HK-2 (cell line): ENCODE data around the gene DAB1.

Experiments
- DNase-seq: peaks from one replicate; pipeline ENCODE4 v3.0.0-alpha.2; 2018; ENCODE audit not compliant: unreplicated experiment

The DAB1 gene

GRCh38 chr1:57411262-57411661, 12.6 kb downstream of the DAB1 start:
- peak; percentile 27 for DNase-seq

GRCh38 chr1:57410508-57410907, 13.4 kb downstream of the DAB1 start:
- no peak for DNase-seq

- no peak for DNase-seq
These were observed 15.9 kb downstream of the DAB1 start for GRCh38 chr1:57407928-57408327.

- DNase-seq: no peak
These were observed 17.4 kb downstream of the DAB1 start for GRCh38 chr1:57406428-57406970.

DNA sequence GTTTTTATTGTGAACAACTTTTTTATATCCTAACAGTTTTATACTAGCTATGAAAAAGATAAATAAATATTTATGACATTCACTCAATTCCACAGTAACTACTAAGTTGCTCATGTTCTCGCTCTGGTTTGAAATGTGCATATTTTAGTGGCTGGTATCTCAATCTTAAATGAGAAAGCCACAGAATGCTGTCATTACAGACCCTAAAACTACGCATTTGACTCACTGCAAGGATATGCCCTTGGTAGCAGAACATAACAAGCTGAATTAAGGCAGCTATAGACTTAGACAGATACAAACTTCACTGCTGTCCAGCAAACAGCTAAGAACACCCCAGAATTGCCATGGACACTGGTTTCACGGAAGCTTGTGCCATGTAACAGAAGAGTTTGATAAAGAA, 19.0 kb downstream of the DAB1 start:
- DNase-seq: no peak

GRCh38 chr1:57403201-57403600, 20.7 kb downstream of the DAB1 start:
- DNase-seq: no peak

DNA sequence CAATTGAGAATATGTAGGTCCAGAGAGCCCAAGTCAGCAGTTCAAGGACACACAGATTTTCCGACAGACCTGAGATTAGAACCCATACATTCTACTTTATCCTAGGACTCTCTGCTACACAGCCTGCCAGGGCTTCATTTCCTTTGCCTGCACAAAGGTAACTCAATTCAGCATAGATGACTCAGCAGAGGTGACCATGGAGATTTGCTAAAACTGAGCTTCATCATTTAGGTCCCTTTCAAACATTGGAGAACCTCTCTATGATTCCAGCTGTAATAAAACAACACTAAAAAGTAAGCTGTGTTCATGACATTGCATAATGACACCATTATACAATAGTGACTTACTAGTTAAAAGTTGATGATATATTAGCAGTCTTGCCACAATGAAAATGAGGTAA, 22.2 kb downstream of the DAB1 start:
- no peak for DNase-seq

DNA sequence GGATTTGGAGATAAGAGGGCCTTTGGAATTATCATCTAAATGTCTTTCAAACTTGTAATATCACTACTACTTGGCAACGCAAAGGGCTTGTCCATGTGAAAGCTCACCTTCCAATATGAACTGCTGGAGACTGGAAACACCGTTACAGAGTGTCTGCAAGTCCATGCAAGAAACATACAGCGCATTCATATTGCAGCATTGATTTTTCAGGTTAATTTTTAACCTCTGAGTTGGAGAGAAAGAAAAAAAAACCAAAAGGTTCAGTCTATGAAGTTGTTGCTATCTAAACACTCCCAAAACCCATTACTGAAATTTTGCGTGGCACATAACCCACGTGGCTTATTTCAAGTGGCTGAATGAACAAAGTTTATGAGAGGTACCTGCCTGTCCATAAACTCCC, 23.8 kb downstream of the DAB1 start:
- no peak for DNase-seq

DNA sequence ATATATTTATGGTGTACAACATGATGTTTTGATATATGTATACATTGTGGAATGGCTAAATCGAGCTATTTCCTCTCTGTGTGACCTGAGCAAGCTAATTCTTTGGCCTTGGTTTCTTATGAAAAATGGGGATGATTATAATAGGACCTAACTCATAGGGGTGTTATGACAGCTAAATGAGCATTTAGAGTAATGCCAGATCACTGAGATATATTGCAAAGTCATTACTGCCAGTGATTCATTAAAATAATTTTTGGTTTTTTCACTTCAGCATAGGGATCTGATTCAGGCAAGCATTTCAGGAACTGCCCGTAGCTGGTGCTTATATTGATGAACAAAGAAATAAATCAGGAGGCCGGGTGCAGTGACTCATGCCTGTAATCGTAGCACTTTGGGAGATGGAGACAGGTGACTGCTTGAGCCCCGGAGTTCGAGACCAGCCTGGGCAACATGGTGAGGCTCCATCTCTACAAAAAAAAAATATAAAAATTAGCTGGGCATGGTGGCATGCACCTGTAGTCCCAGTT, 30.7 kb downstream of the DAB1 start:
- DNase-seq: no peak

DNA sequence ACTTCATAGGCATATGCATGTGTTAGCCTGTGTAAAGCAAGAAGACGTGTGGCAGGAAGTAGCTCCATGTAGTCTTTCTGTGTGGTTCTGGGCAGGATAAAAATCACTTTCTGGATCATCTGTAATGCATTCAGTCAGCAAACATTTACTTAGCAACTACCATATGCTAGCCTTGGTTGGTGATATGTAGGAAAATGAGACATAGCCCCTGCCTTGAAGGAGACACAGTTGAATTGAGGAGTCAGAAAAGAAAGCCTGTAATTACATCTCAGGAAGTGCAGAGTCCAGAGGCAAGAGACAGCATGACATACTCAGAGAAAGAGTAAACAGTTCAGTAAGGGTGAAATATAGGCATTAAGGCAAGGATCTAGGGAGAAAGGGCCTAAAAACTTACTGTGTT, 38.5 kb downstream of the DAB1 start:
- DNase-seq: no peak

- DNase-seq: no peak
These were observed 39.0 kb downstream of the DAB1 start for GRCh38 chr1:57384901-57385300.

- no peak for DNase-seq
These were observed 39.6 kb downstream of the DAB1 start for GRCh38 chr1:57384284-57384683.

- no peak for DNase-seq
These were observed 42.0 kb downstream of the DAB1 start for GRCh38 chr1:57381871-57382270.

DNA sequence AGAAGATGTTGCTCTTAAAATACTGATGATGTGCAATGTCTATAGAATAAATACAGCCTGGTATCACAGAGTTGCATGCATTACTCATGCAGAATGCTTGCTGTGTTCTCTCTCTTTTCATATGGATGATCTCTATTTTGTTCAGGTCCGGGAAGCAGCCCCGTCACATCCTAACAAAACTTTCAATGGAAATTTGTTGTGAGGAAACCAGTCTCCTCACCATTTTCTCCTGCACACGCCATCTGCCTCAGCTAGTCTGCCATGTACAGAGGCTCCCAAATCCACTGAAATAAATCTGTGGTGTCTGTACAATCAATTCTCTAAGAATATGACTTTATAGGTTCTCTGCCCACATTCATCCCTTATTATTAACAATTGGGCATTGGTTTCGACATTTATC, 42.4 kb downstream of the DAB1 start:
- no peak for DNase-seq

DNA sequence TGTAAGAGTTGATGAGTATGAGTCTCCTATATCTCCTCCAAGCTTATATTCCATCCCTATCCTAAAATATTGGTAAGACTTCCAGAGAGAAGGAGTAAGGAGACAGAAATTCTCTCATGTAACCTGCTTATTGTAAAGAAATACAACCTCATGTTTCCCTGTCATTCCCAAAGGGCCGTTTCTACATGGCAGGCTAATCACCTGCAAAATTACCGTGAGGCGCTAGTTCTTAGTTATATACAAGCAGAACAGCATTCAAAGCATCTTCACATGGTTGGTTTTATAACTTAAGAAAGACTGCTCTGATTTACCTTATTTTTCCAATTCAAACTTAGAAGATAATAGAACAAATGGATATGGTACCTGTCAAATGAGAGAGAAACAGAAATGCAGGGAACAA, 42.9 kb downstream of the DAB1 start:
- no peak for DNase-seq

GRCh38 chr1:57378534-57378933, 45.3 kb downstream of the DAB1 start:
- DNase-seq: no peak

GRCh38 chr1:57377339-57378139, 46.3 kb downstream of the DAB1 start:
- no peak for DNase-seq

- DNase-seq: no peak
These were observed 47.8 kb downstream of the DAB1 start for GRCh38 chr1:57376041-57376440.

- no peak for DNase-seq
These were observed 54.0 kb downstream of the DAB1 start for GRCh38 chr1:57369889-57370288.

DNA sequence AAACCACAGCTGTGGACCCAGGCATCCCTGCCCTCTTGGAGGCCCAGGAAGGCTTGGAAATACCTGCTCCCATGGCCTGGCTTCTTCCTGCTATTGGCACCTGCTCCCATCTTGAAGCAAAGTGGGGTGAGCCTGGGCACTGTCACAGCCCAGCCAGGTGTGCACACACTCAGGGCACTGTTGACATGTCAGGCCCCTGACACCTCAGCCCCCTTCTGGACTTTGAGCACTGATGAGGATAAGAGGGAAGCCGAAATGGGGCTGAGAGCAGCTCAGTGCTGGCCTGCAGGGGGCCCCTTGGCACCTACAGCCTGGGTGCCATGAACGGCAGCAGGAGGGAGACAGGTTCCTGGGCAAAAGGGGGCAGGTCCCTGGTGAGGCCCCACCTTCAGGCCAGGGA, 55.9 kb downstream of the DAB1 start:
- DNase-seq: no peak

DNA sequence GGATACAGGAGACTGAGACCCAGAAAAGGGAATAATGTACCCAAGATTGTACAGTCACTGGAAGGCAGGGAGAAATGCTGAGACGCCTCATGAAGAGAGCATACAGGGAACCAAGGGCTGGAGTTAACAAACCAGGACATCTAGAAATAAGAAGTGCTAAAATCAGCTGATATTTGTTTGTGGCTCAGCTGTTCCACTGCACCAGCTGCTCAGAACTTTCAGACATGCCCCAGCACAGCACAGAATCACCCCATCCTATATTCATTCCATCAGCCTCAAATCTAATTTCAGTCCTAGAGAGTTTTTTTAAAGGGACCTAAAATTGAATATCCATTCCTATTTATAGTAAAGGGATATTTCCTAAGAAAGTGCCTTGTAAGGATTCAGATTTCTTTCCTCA, 60.2 kb downstream of the DAB1 start:
- DNase-seq: no peak

- DNase-seq: no peak
These were observed 60.7 kb downstream of the DAB1 start for GRCh38 chr1:57363165-57363564.

GRCh38 chr1:57362480-57362879, 61.4 kb downstream of the DAB1 start:
- no peak for DNase-seq

GRCh38 chr1:57361516-57361915, 62.3 kb downstream of the DAB1 start:
- no peak for DNase-seq
